Suprapubic skin (tissue), 4 donors: ENCODE results near the gene MRPS21. TPM values are rescaled to one million over a fixed set of nuclear protein-coding genes. Genes with fewer than 3 reads are reported as not detected.

Experiments
- DNase-seq, 2 donors: peaks; one replicate each; pipeline ENCODE4 v3.0.0-alpha.2; 2019; ENCODE audit warnings: low spot score in 2 of 2
- H3K27ac ChIP-seq: fragments of 200-600 bp; sonication (generic); one replicate; pipeline ENCODE4 v1.5.1; 2019
- H3K27me3 ChIP-seq: fragments of 200-600 bp; sonication (generic); one replicate; pipeline ENCODE4 v1.5.1; 2019
- H3K36me3 ChIP-seq: fragments of 200-600 bp; sonication (generic); one replicate; pipeline ENCODE4 v1.5.1; 2019
- H3K4me1 ChIP-seq: fragments of 200-600 bp; sonication (generic); one replicate; pipeline ENCODE4 v1.5.1; 2019
- H3K4me3 ChIP-seq: fragments of 200-600 bp; sonication (generic); one replicate; pipeline ENCODE4 v1.5.1; 2019; ENCODE audit warnings: mild to moderate bottlenecking
- H3K9me3 ChIP-seq: fragments of 200-600 bp; sonication (generic); one replicate; pipeline ENCODE4 v1.5.1; 2019
- EP300 ChIP-seq: sonication (generic); formaldehyde crosslinking; IDR thresholded peaks from one replicate; pipeline ENCODE4 v1.6.1; 2017; ENCODE audit warnings: antibody characterized with exemption
- POLR2A ChIP-seq, 2 donors: fragments of 450-650 bp; IDR thresholded peaks; one replicate each; pipeline ENCODE4 v1.6.1; 2017; ENCODE audit warnings: antibody characterized with exemption in 2 of 2, mild to moderate bottlenecking in 2 of 2, moderate library complexity in 2 of 2
- POLR2AphosphoS5 ChIP-seq, 3 donors: sonication (generic); formaldehyde crosslinking; IDR thresholded peaks; one replicate each; pipeline ENCODE4 v1.6.1; 2017; ENCODE audit warnings: antibody characterized with exemption in 3 of 3
- WGBS: methylation state at CpG from one replicate; pipeline ENCODE4 v1.1.5; 2018; 5-methylcytosine and 5-hydroxymethylcytosine counted together
- total RNA-seq, 4 donors: library from RNA; depleted of rRNA; stranded (reverse); fragments of >200 nt; gene quantifications; one replicate each; pipeline ENCODE4 v1.1.0, GENCODE V29; 2016
- TF ChIP-seq, protein P1 (sequence below), 2 donors: fragments of 200-600 bp in 1 of 2; fragments of 450-650 bp in 1 of 2; sonication (generic) in 1 of 2; IDR thresholded peaks; one replicate each; pipeline ENCODE4 v1.5.1; 2016 to 2019; ENCODE audit warnings: antibody characterized with exemption in 2 of 2, mild to moderate bottlenecking in 1 of 2, moderate library complexity in 1 of 2

Gene MRPS21
- total RNA-seq, 4 donors from 2014 or later = 30.6 to 44.1 (median 38.2) TPM

DNA sequence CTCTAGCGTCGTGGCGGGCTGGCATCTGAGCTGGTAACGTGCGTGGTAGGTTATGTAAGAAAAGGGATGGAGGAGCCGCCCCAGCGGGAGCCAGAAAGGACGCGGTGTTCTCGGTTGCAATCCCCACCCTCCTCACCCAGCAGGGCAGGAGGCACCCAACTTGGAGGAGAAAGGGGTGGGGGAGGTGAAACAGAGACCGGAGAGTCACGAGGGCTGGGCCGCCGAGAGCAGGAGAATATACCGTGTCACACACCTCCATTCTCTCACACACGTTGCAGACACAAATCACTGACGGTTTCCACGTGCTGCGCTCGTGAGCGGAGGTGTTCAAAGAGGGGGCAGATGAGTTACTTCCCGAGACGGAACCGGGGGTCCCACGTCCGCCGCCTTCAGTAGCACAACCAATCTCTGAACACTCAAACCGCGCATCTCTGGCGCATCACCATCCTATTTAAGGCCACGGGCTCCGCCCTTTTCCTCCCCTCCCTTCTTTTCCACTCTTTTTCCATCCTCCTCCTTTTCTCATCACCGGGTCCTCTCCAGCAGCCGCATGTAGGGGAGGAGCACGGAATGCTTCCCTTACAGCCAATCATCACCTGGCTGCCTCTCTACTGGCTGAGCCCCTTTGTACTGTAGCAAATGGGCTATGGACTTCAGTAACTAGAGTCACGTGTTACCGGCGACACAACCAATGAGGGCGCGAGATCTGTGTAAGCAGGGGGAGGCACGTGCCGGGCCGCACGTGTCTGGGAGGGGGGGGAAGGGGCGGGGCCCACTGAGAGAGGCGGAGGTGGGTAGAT, 11.7 kb upstream of the MRPS21 start, which contains the start of gene CIART:
Gene CIART, plus strand, starts transcription at position 797 of the 800 bp plus-strand sequence. CDS start 714 bp downstream, outside the sequence.
- H3K4me1 ChIP-seq = peaks cover 29% of the 10 kb centered on the region
- peaks cover 22% of the 10 kb centered on the region for H3K36me3 ChIP-seq
- TF ChIP-seq POLR2AphosphoS5 (IDR thresholded peaks at IDR 0.05) (peak in 2 of 3 donors; percentile 56 to 84), POLR2A (IDR thresholded peaks at IDR 0.05) (peak in 1 of 2 donors; percentile 16), EP300 (peak; percentile 72)
- TF ChIP-seq, protein P1, sequence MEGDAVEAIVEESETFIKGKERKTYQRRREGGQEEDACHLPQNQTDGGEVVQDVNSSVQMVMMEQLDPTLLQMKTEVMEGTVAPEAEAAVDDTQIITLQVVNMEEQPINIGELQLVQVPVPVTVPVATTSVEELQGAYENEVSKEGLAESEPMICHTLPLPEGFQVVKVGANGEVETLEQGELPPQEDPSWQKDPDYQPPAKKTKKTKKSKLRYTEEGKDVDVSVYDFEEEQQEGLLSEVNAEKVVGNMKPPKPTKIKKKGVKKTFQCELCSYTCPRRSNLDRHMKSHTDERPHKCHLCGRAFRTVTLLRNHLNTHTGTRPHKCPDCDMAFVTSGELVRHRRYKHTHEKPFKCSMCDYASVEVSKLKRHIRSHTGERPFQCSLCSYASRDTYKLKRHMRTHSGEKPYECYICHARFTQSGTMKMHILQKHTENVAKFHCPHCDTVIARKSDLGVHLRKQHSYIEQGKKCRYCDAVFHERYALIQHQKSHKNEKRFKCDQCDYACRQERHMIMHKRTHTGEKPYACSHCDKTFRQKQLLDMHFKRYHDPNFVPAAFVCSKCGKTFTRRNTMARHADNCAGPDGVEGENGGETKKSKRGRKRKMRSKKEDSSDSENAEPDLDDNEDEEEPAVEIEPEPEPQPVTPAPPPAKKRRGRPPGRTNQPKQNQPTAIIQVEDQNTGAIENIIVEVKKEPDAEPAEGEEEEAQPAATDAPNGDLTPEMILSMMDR (IDR thresholded peaks at IDR 0.05) = no peak
- under 1% methylated on average over 46 of the region's 46 CpGs for WGBS
- H3K4me3 ChIP-seq = peak within 1 kb of the TSS; percentile 48
- DNase-seq = peak; percentile 97
- peak within 1 kb of the TSS; percentile 98 for H3K27ac ChIP-seq
- H3K27me3 ChIP-seq = no peaks in the 10 kb centered on the region
- H3K9me3 ChIP-seq = no peaks in the 10 kb centered on the region

DNA sequence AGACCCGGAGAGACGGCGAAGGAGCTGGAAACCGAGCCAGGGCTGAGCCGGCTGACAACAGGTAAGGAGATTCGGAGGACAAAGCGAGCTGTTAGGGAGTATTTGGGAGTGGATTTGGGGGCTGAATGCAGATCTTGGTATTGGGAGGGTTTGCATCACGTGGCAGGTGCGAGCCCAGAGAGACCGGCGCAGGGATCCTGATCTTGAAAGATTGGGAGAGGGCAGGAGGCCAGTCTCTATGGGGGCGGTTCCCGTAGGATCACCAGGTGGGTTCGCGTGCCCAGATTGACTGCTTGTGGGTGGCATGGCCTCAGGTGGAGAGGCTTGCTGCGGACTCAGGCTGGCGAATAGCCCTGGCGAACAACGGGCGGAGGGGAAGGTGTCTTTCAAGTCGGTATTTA, 11.1 kb upstream of the MRPS21 start:
- peak overlapping the region; percentile 48 for H3K4me3 ChIP-seq
- peaks cover 29% of the 10 kb centered on the region for H3K4me1 ChIP-seq
- peaks cover 28% of the 10 kb centered on the region for H3K36me3 ChIP-seq
- 7% methylated on average over 21 of the region's 21 CpGs for WGBS
- no peaks in the 10 kb centered on the region for H3K9me3 ChIP-seq
- H3K27ac ChIP-seq = peak overlapping the region; percentile 98
- no peaks in the 10 kb centered on the region for H3K27me3 ChIP-seq
- TF ChIP-seq POLR2A (IDR thresholded peaks at IDR 0.05) (no peak), POLR2AphosphoS5 (IDR thresholded peaks at IDR 0.05) (peak in 1 of 3 donors; percentile 70), EP300 (no peak)
- TF ChIP-seq, protein P1 (IDR thresholded peaks at IDR 0.05) = no peak
- DNase-seq = peak; percentile 84 to 88

DNA sequence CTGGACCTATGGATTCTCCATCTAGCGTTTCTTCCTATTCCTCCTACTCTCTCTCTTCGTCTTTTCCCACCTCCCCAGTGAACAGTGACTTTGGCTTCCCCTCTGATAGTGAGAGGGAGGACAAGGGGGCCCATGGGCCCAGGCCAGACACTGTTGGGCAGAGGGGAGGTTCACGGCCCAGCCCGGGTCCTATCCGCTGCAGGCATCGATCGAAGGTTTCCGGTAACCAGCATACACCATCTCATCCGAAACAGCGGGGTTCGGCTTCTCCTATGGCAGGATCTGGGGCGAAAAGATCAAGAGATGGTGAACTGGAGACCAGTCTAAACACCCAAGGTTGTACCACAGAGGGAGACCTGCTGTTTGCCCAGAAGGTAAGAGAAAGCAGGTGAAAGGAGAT, 10.4 kb upstream of the MRPS21 start:
- DNase-seq = no peak
- Histone ChIP-seq H3K9me3 (no peaks in the 10 kb centered on the region), H3K4me1 (peaks cover 29% of the 10 kb centered on the region), H3K27me3 (no peaks in the 10 kb centered on the region), H3K4me3 (peak overlapping the region; percentile 48), H3K27ac (peak overlapping the region; percentile 98), H3K36me3 (peaks cover 28% of the 10 kb centered on the region)
- 81% methylated on average over 12 of the region's 12 CpGs for WGBS
- TF ChIP-seq POLR2A (IDR thresholded peaks at IDR 0.05) = no peak
- TF ChIP-seq, protein P1 (IDR thresholded peaks at IDR 0.05) = no peak
- TF ChIP-seq EP300 = no peak
- TF ChIP-seq POLR2AphosphoS5 (IDR thresholded peaks at IDR 0.05) = no peak

DNA sequence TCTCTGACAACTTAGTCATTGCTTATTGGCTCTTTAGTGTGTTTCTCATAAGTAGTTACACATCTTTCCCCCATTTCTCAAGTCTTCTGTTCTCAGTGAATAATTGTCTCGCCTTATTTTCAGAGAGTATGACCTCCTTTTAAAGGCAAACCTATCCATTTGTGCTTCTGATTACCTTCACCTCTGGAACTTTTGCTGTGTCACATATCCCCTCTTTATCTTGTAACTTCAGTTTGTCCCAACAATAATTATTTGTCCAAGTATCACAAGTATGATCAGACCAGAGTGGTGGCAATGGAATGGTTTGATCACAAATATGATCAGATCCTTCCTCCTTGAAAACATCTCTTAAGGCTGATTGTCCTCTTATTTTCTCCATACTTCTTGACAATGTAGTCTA, 5.3 kb upstream of the MRPS21 start:
- TF ChIP-seq POLR2A (IDR thresholded peaks at IDR 0.05) = no peak
- TF ChIP-seq, protein P1 (IDR thresholded peaks at IDR 0.05) = no peak
- no peak for TF ChIP-seq POLR2AphosphoS5 (IDR thresholded peaks at IDR 0.05)
- no peak for TF ChIP-seq EP300
- no peak overlapping the region for H3K4me3 ChIP-seq
- H3K9me3 ChIP-seq = no peaks in the 10 kb centered on the region
- H3K27ac ChIP-seq = no peak overlapping the region
- WGBS = 75% methylated on average over 1 of the region's 1 CpG
- no peaks in the 10 kb centered on the region for H3K27me3 ChIP-seq
- peaks cover 9% of the 10 kb centered on the region for H3K4me1 ChIP-seq
- H3K36me3 ChIP-seq = peaks cover 28% of the 10 kb centered on the region
- DNase-seq = no peak

DNA sequence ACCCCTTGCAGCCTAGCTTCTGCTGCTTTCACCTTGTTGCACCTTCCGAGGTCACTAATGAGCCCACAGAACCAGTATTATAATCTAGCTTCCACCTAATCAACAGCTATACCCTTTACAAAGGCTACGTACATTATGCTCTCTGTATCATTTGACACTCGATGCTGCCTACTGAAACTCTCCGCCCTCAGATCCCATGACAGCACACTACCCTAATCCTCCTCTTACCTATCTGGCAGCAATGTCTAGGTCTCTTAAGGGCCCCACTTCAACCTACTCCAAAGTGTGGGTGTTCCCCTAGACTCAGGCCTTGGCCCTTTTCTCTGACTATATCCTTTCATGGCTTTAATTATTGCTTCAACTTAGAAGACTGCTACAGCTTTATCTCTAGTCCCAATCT, 4.8 kb upstream of the MRPS21 start:
- H3K9me3 ChIP-seq = no peaks in the 10 kb centered on the region
- 94% methylated on average over 4 of the region's 4 CpGs for whole genome bisulfite sequencing
- no peak overlapping the region for H3K4me3 ChIP-seq
- H3K27me3 ChIP-seq = no peaks in the 10 kb centered on the region
- peaks cover 28% of the 10 kb centered on the region for H3K36me3 ChIP-seq
- H3K27ac ChIP-seq = no peak overlapping the region
- H3K4me1 ChIP-seq = peaks cover 9% of the 10 kb centered on the region
- TF ChIP-seq, protein P1 (IDR thresholded peaks at IDR 0.05) = no peak
- TF ChIP-seq EP300 (no peak), POLR2A (IDR thresholded peaks at IDR 0.05) (no peak), POLR2AphosphoS5 (IDR thresholded peaks at IDR 0.05) (no peak)
- no peak for DNase-seq
